SIG-M5 treated with dmso at 0.1 percent for 504 hours (cell line): ENCODE results near the gene CLCA1.

Experiments
- DNase-seq: peaks from one replicate; lab custom pipeline; 2025; ENCODE audit not compliant: unreplicated experiment; lab: John Stamatoyannopoulos, UW

The CLCA1 gene, protein sequence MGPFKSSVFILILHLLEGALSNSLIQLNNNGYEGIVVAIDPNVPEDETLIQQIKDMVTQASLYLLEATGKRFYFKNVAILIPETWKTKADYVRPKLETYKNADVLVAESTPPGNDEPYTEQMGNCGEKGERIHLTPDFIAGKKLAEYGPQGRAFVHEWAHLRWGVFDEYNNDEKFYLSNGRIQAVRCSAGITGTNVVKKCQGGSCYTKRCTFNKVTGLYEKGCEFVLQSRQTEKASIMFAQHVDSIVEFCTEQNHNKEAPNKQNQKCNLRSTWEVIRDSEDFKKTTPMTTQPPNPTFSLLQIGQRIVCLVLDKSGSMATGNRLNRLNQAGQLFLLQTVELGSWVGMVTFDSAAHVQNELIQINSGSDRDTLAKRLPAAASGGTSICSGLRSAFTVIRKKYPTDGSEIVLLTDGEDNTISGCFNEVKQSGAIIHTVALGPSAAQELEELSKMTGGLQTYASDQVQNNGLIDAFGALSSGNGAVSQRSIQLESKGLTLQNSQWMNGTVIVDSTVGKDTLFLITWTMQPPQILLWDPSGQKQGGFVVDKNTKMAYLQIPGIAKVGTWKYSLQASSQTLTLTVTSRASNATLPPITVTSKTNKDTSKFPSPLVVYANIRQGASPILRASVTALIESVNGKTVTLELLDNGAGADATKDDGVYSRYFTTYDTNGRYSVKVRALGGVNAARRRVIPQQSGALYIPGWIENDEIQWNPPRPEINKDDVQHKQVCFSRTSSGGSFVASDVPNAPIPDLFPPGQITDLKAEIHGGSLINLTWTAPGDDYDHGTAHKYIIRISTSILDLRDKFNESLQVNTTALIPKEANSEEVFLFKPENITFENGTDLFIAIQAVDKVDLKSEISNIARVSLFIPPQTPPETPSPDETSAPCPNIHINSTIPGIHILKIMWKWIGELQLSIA

DNA sequence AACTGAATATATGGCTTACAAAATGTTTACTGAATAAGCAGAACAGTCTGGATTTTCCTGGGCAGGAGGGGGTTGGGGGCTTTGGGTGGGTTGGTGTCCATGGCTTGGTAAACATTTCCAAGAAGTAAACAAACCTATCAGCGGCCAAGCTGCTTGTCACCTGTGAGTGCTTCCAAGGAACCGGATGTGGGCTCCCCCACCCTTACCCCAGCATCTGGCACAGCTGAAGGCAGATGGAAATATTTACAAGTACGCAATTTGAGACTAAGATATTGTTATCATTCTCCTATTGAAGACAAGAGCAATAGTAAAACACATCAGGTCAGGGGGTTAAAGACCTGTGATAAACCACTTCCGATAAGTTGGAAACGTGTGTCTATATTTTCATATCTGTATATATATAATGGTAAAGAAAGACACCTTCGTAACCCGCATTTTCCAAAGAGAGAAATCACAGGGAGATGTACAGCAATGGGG, at the start of gene CLCA1:
TSS of gene CLCA1 (plus strand) at position 427 of the 477 bp plus-strand sequence. CDS start at position 472, 45 bp downstream.
- no peak for DNase-seq

DNA sequence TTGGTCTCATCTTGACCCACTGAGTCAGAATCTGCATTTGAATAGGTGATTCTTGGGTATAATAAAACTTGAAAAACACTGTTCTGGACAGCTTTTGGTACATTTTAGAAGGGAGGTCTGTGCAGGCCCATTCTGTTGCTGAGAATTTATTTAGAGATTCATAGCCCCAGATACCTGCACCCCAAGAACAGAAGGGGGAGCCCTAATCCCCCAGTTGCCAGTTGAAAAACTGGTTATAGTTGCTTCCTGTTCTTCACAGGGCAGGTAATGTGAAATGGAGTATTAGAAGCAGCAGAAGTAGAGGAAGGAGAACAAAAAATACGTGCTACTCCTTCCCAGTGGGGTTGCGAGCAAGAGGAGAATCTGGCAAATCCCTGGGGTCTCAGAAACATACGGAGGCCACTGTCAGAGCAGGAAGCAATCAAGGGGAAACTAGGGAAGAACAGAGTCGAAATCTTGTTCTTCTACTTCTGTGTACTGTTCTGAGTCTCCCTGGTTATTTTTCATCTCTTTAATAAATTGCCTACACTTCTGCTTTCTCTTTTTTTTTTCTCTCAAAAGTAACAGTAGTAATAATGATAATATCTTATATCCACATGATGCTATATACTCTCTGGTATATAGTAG, 49.3 kb upstream of the CLCA1 start:
- DNase-seq: peak; percentile 17

DNA sequence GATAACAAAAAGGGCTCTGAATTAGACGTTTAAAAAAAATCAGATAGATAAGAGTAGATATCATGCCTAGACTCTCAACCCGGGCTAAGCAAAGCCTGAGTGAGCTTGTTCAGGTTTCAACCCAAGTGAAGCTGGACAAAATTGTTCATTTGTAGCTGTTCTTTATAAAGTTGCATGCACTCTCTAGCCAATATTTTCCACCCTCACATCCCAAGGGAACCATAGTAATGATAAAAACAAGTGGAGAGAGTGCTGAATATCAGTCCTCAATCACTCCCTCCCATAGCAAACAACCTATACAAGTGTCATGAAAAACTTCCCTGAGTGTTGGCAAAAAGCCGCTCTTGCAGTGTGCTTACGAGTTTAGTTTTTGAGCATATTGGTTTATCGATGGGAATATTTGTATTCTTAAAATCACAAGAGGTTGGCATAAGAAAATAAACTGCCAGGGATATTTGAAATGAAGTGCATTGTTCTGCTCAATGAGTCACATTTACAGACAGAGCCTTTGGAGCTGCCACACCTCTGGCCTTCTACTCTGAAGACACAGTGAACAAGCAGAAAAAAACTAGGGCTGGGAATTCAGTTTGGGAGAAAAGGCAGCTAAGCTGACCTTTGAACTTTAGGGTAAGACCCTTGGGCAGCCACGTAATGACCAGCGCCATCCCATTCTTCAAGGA, 47.0 kb upstream of the CLCA1 start:
- DNase-seq: no peak

DNA sequence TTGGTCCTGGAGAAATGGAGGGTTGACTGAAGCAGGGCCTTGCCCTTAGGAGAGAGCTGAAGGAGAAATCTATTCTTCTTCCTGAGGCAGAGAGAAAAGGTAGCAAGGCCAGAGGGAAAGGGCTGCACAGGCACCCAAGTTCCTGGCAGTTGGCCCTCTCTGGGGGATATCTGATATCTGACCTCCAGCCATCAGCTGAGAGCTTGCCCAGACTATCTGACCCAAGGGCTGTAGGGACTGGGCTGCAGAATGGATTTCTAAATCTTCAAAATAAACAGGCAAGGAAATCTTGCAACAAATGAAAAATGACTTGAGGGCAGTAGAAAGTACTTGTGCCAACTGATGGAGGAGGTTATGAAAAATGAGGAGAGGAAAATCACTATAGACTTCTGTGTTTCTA, 45.3 kb upstream of the CLCA1 start:
- no peak for DNase-seq

DNA sequence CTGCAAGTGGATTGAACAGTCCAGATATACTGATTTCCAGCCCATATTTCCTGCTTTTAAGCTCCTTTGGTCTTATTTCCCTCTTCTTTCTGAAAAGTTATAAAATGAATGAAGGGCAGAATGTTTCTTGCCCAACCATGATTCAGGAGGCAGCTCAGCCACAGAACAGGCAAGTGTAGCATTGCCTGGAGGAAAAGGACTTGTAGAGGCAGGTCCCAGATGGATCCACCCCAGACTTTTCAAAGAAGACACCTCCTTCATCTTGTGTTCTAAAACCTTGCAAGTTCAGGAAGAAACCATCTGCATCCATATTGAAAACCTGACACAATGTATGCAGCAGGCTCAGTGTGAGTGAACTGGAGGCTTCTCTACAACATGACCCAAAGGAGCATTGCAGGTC, 44.9 kb upstream of the CLCA1 start, which contains the start of gene CLCA2:
TSS of gene CLCA2 (plus strand) at position 299 of the 400 bp plus-strand sequence. CDS start at position 376, 77 bp downstream.
- no peak for DNase-seq

DNA sequence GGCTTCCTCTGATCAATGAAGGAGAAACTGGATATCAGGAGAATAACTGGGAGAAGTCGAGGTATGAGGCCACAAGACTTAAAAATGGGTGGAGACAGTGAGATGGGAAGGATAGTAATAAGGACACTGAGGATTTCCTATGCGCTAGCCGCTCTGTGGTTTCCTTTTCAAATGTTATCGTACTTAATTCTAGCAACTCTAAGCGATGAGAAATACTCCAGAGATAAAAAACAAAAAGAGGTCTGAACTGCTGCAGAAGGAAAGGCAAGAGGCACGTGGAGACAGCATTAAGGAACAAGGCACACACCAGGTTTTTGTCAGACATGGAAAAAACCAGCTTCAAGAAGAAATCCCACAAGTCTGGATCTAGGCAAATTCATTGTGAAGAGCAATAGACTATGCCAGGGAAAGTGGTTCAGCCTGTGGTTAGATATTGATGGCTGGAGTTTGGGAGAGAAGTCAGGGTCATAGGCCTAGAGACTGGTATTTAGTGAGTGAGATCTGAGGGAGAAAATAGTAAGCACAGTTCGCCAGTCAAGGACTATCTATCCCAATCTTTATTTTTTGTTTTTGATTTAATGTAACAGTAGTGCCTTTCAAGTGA, 39.5 kb upstream of the CLCA1 start:
- DNase-seq: no peak

DNA sequence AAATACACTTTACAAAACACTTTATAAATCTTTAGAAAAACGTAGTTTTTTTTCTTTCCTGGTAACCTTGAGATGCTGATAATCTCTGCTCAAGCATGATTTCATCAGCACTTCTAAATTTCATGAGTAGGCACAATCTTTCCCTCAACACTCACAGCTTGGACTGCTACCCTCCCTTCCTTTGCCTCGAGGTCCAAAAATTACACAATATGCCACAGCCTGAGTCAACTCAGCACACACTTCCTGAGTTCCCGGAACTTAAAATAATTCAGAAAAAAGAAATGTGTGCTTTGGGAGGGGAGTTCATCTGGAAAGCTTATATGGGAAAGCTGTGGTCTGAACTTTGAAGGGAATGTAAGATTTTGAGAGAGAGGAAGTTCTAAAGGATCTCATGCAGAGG, 38.9 kb upstream of the CLCA1 start:
- DNase-seq: peak; percentile 86

DNA sequence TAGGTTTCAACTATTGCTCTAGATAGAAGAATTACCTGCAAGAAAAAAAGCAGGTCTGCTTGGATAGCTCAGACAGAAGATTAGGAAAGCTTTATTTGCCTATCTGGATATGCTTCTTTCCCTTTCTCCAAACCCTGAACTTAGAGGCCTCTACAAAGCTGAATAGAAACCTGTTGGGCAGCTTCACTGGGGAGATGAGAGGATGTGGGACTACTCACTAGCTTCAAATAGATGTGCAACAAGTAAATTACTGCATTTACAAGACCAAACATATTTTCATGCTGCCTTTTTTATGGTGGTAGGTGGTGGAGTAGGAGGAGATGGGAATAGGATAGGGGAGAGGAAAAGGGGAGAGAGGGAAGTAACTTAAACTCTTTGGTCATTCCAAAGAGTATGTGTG, 38.4 kb upstream of the CLCA1 start:
- DNase-seq: no peak

DNA sequence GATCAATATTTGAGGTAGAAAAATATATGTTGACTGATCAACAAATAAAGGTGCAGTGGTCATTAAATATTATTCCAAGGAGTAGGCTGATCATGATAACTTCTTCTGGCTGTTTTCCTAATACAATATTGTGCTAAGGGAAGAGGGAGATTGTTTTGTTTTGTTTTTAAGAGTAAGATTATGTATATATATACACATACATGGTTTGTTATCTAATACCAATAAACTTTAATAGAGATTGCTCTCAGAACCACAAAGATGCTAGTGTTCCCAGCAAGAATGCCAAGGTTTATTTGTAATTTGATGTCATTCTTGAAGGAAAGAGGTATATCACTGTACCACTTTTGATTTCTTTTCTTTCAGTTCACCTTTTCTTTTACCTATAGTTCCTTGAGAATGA, 34.7 kb upstream of the CLCA1 start:
- DNase-seq: no peak

DNA sequence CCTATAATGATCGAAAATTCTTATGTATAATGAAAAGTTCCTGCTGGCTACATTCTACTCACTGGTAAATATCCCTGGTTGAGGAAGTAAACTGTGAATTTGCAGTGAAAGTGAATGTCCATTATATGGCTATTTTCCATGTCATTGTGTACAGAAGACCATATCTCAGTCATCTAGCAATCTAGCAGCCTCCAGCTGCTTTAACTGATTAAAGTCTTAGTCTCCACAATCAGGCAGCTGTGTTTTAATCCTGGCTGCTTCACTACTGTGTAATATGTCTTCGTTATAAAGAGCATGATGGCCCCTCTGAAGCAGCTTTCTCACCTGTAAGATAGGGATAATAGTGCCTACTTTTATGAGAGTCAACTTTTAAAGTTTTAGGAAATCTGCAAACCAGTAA, 33.4 kb upstream of the CLCA1 start:
- DNase-seq: no peak

DNA sequence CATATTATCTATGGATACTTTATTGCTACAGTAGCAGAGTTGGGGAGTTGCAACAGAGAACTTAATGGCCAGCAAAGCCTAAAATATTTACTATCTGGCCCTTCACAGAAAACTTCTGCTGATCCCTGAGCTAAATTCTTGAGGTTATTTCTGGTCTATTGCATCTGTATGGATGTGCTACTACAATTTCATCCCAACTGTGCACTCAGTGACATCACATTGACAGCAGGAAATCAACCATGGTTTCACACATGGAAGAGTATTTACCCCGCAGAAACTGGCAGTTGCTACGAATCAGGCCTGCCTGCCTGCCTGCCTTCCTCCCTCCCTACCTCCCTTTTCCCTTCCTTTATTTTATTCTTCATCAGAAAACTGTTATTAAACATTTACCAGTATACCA, 32.7 kb upstream of the CLCA1 start:
- no peak for DNase-seq

DNA sequence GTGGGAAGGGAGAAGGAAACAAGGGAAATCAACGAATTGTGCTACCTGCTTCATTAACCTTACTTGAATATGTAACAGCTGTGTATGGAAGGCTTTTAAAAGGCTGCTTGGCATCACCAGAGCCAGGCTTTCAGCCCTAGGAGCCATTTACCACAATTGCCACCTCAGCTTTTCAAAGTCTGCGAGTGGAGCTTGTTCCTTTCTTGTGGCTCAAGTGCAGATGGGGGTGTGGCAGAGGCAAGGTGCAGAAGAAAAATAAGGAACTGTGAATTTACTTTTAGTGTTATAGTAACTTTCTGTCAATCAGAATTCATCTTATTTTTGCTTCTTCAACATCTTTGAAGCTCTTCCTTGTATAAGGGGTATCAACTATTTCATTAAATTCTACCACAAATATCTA, 27.1 kb upstream of the CLCA1 start:
- no peak for DNase-seq

DNA sequence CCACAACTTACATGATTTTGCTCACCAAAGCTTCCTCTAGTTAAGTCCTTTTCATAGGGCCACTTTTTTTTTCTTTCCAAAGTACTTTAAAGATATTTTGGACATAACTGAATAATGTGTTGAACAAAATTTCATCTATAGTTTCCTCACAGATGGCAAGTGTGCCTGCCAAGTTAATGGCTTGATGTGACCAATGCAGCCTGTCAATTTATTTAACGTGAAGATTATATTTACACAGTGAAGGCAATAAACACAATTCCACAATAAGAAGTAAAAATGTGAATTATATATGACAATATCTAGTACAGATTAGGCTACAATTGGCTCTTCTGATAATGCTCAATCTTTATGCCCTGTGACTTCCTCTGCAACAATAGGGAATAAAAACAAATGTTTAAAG, 26.7 kb upstream of the CLCA1 start:
- no peak for DNase-seq

DNA sequence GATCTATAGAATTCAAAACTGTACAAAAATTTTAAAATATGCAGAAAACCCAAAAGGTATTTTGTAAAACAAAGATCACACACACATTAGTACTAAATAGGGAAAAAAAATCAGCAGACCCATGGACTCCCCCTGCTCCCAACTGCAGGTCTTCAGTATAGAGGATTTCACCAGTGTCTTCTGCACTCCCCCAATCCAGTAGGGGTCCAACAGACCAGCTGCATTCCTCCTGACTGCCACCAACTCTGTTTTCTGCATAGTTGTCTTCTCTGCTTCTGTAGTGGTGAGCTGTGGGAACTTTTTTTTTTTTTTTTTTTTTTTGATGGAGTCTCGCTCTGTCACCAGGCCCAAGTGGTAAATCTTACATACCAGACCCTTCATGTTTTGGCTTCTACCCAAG, 22.8 kb upstream of the CLCA1 start:
- no peak for DNase-seq

DNA sequence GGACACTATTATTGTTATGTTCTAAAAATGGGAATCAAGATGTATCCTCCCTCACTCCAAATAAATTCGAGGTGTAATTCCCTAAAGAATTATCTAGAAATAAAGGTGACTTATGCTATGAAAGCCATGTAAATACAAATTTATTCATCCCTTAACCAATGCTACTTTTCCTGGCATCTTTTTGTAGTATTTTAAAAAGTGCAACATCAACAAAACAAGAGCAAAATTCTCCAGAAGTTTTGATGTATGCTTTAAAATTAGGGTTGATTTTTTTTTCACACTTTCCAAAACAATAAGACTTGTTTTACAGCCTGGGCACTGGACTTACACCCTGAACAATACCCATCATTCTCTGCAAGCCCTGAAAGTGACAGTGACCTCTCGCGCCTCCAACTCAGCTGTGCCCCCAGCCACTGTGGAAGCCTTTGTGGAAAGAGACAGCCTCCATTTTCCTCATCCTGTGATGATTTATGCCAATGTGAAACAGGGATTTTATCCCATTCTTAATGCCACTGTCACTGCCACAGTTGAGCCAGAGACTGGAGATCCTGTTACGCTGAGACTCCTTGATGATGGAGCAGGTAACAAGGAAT, 21.4 kb upstream of the CLCA1 start:
- no peak for DNase-seq

DNA sequence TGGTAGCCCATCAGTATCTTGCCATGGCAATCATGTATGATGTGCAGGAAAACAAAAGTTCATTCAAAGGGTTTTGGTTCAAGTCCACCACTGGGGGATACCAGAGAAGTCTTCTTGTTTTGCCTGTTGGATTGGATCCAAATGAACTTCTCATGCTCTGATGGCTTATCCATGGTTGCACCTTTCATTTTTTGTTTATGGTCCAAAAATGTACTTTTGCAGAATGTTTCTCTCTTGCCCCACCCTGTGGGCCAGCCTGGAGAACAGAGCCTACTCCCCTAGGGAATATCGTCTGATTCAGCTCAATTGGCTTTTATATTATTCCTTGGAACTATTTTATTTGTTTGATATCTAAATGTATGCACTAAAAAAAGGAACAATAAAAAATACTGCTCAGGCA, 20.1 kb upstream of the CLCA1 start:
- no peak for DNase-seq

DNA sequence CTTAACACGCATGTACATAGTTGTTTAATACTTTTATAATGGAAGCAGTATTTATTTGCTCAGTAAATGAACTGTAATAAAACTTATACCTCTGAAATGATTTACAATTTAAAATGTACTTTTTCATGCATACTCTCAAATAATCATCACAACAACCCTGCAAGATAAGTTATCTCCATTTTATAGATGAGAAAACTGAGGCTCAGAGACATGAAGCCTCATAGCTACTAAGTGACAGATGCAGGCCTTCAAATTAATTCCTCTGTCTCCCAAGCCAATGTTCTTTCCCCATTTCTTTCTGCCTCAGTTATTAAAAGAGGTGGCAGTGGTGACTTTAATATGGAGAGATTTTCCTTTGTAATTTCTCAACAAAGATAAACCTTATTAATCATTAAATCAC, 19.6 kb upstream of the CLCA1 start:
- DNase-seq: no peak

DNA sequence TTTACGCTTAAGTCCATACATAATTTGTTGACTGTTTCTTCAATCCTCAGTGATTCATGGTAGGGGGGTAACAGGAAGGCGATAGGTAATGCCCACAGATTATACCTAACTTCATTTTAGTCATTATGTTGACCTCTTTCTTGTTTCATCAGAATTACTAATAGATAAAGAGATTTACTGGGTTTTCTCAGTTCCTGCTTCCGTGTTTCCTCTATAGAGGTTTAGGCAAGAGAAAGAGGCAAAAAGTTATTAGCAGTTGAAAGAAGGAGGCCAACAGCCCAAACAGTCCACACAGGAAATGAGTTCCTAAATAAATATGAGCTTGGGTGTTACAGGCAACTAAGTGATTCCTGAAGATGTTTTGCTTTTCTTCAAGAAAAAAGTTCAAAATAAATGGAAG, 17.9 kb upstream of the CLCA1 start:
- no peak for DNase-seq

DNA sequence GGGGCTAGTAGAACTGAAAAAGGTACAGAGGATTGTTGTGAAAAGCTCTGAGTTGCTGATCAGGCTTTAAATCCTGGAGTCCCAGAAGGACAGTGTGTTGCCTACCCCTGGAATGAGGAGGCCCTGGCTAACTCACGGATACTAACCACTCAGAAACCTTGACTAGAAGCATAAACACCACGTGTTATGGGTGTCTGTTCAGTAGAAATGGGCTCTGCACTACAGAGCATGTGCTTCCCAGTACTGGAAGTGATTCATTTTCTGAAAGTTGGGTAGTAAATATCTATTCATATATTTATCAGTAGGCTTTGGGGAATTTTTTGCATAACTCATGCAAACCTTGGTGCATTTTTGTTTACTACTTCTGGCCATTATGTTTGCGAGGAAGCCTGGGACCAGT, 15.1 kb upstream of the CLCA1 start:
- no peak for DNase-seq

DNA sequence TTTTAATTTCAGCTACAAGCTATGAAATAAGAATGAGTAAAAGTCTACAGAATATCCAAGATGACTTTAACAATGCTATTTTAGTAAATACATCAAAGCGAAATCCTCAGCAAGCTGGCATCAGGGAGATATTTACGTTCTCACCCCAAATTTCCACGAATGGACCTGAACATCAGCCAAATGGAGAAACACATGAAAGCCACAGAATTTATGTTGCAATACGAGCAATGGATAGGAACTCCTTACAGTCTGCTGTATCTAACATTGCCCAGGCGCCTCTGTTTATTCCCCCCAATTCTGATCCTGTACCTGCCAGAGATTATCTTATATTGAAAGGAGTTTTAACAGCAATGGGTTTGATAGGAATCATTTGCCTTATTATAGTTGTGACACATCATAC, 13.7 kb upstream of the CLCA1 start:
- no peak for DNase-seq
